Cardiac fibroblast (primary cell): ENCODE results near the gene TTLL11.

Experiments
- DNase-seq, 2 donors: peaks; one replicate each; pipeline versions ENCODE4 v3.0.0 to v3.0.0-alpha.2; 2010; ENCODE audit warnings: low read depth in 2 of 2
- H3K4me3 ChIP-seq, 2 donors: replicated peaks in 1 of 2; 1 replicate in 1 of 2; 2 replicates in 1 of 2; pipeline ENCODE4 v1.5.1; 2011; ENCODE audit warnings: low read depth in 2 of 2, low read length in 2 of 2, mild to moderate bottlenecking in 2 of 2, moderate library complexity in 1 of 2
- CTCF ChIP-seq: IDR thresholded peaks from one replicate; pipeline ENCODE4 v1.5.1; 2011; ENCODE audit warnings: low read depth, mild to moderate bottlenecking, low read length, inconsistent platforms

The TTLL11 gene

GRCh38 chr9:122080986-122081385 is 12.1 kb downstream of the TTLL11 start:
- DNase-seq, result no peak
- H3K4me3 ChIP-seq, result no peak overlapping the region
- TF ChIP-seq CTCF, result no peak

GRCh38 chr9:122078557-122078956 is 14.6 kb downstream of the TTLL11 start:
- DNase-seq, result no peak
- TF ChIP-seq CTCF, result no peak
- H3K4me3 ChIP-seq, result no peak overlapping the region

DNA sequence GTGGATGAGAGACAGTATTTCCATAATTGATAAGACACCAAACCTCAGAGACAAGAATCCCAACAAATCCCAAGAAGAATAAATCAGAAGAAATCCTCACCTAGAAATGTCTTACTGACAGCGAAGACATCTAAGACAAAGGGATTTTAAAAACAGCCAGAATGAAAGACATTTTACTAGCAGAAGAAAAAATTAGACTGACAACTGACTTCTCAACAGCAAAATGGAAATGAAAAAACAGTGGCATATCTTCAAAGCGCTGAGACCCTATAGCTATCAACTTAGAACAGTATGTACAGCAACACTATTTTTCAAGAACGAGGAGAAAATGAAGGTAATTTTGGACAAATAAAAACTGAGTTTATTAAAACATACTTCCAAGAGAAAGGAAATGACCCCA is 16.3 kb downstream of the TTLL11 start:
- TF ChIP-seq CTCF, result no peak
- H3K4me3 ChIP-seq, result no peak overlapping the region
- no peak for DNase-seq

DNA sequence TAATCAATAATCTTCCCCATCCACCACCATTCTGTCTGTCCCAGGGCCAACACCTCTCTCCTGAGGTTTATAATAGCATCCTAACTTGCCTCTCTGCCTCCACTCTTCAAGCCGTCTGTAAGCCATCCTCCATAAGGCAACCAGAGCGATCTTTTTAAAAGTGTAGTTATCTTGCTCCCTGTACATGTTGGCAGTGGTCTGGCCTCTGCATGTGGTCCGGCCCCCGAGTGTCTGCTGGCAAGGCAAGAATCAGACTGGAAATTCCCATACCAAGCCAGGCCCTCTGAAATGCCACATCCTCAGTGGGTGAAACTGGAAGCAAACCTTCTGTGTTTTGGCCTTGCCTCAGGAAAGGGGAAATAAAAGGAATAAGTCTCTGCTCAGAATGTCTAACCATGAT is 17.0 kb downstream of the TTLL11 start:
- DNase-seq, result no peak
- TF ChIP-seq CTCF, result no peak
- no peak overlapping the region for H3K4me3 ChIP-seq

DNA sequence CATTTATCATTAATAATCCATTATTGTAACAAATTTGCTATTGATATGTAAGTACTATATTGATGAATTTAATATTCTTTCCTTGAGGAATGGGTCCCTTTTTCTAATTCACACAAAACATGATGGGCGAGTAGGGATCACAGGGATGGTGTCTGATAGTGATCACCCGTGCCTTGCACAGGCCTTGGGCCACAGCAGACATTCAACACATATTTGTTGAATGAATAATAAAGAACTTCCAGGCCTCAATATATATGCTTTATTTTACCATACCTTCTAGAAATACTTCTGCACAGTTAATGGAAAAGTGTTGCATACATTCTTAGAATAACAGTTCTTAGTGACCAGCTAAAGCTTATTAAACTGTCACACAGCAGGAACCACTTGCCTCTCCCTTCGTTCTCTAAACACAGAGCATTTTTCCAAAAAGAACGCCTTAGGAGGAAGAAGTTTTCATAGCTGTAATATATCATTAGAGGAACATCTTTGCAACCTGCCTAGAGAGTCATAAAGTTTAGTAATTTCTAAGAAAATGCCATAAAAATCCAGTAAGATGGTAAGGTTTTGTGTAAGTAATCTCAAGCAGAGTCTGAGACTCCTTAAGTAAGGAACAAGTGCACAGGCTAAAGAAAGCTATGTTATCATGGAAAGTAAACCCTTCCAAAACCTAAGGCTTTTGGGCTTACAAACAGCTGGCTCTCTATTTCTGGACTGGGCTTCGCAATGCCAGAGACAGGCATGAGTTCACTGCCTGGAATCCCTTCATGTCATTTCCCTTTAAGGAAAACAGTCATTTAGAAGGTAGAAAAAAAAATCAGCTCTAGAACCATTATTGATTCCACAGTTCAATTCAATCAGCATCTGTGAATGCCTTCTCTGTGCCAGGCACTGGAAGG is 17.7 kb downstream of the TTLL11 start:
- no peak for TF ChIP-seq CTCF

GRCh38 chr9:122071715-122072114 is 21.4 kb downstream of the TTLL11 start:
- no peak for TF ChIP-seq CTCF
- DNase-seq, result no peak
- H3K4me3 ChIP-seq, result no peak overlapping the region

More for the DNA sequence above, 17.7 kb downstream of the TTLL11 start:
- DNase-seq, result peak in 1 of 2 donors; percentile 13
- H3K4me3 ChIP-seq, result no peak overlapping the region
